SK-N-SH treated with all-trans-retinoic acid at 6 μM for 48 hours (cell line): ENCODE results near the gene YJU2.
A peak's percentile ranks its signal among the peaks of the same experiment; 100 is the strongest.

Experiments
- BACH2 ChIP-seq: fragments of 250-450 bp; sonication (Bioruptor Pico); IDR thresholded peaks from 2 replicates; pipeline ENCODE4 v1.9.0; 2021; ENCODE audit warnings: mild to moderate bottlenecking, borderline replicate concordance
- CREB5 ChIP-seq: fragments of 250-450 bp; sonication (Bioruptor Pico); IDR thresholded peaks from 2 replicates; pipeline ENCODE4 v1.5.1; 2020; ENCODE audit warnings: low read depth, mild to moderate bottlenecking, moderate library complexity
- ISL1 ChIP-seq: fragments of 250-450 bp; sonication (Bioruptor Pico); IDR thresholded peaks from 2 replicates; pipeline ENCODE4 v2.1.2; 2022; ENCODE audit warnings: mild to moderate bottlenecking, moderate library complexity
- PPARA ChIP-seq: fragments of 250-450 bp; sonication (Bioruptor Pico); IDR thresholded peaks from 2 replicates; pipeline ENCODE4 v1.5.0; 2020; ENCODE audit warnings: mild to moderate bottlenecking, borderline replicate concordance
- TSHZ2 ChIP-seq: fragments of 250-450 bp; sonication (Bioruptor Pico); IDR thresholded peaks from 2 replicates; pipeline ENCODE4 v1.5.0; 2020; ENCODE audit warnings: mild to moderate bottlenecking, moderate library complexity
- ZC3H10 ChIP-seq: fragments of 250-450 bp; sonication (Bioruptor Pico); IDR thresholded peaks from 2 replicates; pipeline ENCODE4 v1.5.1; 2021; ENCODE audit warnings: mild to moderate bottlenecking, moderate library complexity
- ZFP3 ChIP-seq: fragments of 250-450 bp; sonication (Bioruptor Pico); IDR thresholded peaks from 2 replicates; pipeline ENCODE4 v1.5.0; 2020; ENCODE audit warnings: mild to moderate bottlenecking, moderate library complexity
- ZNF8 ChIP-seq: fragments of 450-650 bp; formaldehyde crosslinking; IDR thresholded peaks from 2 replicates; pipeline ENCODE4 v1.5.0; 2020; ENCODE audit warnings: mild to moderate bottlenecking, moderate library complexity
- TF ChIP-seq, protein P1 (sequence below): fragments of 250-450 bp; sonication (Bioruptor Pico); IDR thresholded peaks from 2 replicates; pipeline ENCODE4 v1.8.0; 2021; ENCODE audit warnings: low read depth, mild to moderate bottlenecking, moderate library complexity, borderline replicate concordance
- TF ChIP-seq, protein P2 (sequence below): fragments of 250-450 bp; sonication (Bioruptor Pico); IDR thresholded peaks from 2 replicates; pipeline ENCODE4 v1.8.0; 2020; ENCODE audit warnings: mild to moderate bottlenecking, moderate library complexity, borderline replicate concordance

- TF ChIP-seq, protein P1, sequence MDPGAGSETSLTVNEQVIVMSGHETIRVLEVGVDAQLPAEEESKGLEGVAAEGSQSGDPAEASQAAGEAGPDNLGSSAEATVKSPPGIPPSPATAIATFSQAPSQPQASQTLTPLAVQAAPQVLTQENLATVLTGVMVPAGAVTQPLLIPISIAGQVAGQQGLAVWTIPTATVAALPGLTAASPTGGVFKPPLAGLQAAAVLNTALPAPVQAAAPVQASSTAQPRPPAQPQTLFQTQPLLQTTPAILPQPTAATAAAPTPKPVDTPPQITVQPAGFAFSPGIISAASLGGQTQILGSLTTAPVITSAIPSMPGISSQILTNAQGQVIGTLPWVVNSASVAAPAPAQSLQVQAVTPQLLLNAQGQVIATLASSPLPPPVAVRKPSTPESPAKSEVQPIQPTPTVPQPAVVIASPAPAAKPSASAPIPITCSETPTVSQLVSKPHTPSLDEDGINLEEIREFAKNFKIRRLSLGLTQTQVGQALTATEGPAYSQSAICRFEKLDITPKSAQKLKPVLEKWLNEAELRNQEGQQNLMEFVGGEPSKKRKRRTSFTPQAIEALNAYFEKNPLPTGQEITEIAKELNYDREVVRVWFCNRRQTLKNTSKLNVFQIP (CRISPR knock-in tag) = no peak
- TF ChIP-seq PPARA (no peak), TSHZ2 (CRISPR knock-in tag) (no peak), BACH2 (CRISPR knock-in tag) (no peak), ISL1 (no peak), ZNF8 (CRISPR knock-in tag) (no peak), ZC3H10 (CRISPR knock-in tag) (no peak), CREB5 (CRISPR knock-in tag) (no peak), ZFP3 (CRISPR knock-in tag) (peak; percentile 100)
- TF ChIP-seq, protein P2, sequence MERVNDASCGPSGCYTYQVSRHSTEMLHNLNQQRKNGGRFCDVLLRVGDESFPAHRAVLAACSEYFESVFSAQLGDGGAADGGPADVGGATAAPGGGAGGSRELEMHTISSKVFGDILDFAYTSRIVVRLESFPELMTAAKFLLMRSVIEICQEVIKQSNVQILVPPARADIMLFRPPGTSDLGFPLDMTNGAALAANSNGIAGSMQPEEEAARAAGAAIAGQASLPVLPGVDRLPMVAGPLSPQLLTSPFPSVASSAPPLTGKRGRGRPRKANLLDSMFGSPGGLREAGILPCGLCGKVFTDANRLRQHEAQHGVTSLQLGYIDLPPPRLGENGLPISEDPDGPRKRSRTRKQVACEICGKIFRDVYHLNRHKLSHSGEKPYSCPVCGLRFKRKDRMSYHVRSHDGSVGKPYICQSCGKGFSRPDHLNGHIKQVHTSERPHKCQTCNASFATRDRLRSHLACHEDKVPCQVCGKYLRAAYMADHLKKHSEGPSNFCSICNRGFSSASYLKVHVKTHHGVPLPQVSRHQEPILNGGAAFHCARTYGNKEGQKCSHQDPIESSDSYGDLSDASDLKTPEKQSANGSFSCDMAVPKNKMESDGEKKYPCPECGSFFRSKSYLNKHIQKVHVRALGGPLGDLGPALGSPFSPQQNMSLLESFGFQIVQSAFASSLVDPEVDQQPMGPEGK (CRISPR knock-in tag) = no peak
These were observed 57.1 kb downstream of the YJU2 start for GRCh38 chr19:4303819-4304537.
